HEK293T (cell line): Measurements from ENCODE around the gene STK16.
A peak's percentile ranks its signal among the peaks of the same experiment; 100 is the strongest.
"Not testable (repeated sequence)": the region's sequence is repeated elsewhere in the genome, so short reads cannot be mapped to it uniquely, and the experiment has no call there.

Source experiments
- CTCF ChIA-PET: fragments of 350-600 bp; formaldehyde crosslinking; extraction: SDS; loops from one replicate; lab custom pipeline; 2021; ENCODE audit warnings: antibody characterized with exemption, inconsistent platforms; lab: Yijun Ruan, JAX
- POLR2A ChIA-PET: fragments of 350-600 bp; formaldehyde crosslinking; extraction: SDS; loops from one replicate; lab custom pipeline; 2020; ENCODE audit warnings: antibody characterized with exemption, inconsistent platforms; lab: Yijun Ruan, JAX
- DNase-seq: peaks from one replicate; pipeline ENCODE4 v3.0.0; 2012; ENCODE audit warnings: mixed read lengths; ENCODE audit errors: extremely low spot score
- ARNT ChIP-seq: fragments of 450-650 bp; IDR thresholded peaks from 2 replicates; pipeline ENCODE4 v1.6.1; 2017; ENCODE audit warnings: mild to moderate bottlenecking
- BHLHE40 ChIP-seq: fragments of 450-650 bp; IDR thresholded peaks from 2 replicates; pipeline ENCODE4 v1.6.1; 2016; ENCODE audit warnings: mild to moderate bottlenecking, moderate library complexity, borderline replicate concordance
- ELF4 ChIP-seq: fragments of 450-650 bp; IDR thresholded peaks from 2 replicates; pipeline ENCODE4 v1.6.1; 2017; ENCODE audit warnings: antibody characterized with exemption
- FOXA1 ChIP-seq: fragments of 450-650 bp; IDR thresholded peaks from 2 replicates; pipeline ENCODE4 v1.6.1; 2016; ENCODE audit warnings: mild to moderate bottlenecking
- FOXK2 ChIP-seq: fragments of 450-650 bp; IDR thresholded peaks from 2 replicates; pipeline ENCODE4 v1.6.1; 2016; ENCODE audit warnings: mild to moderate bottlenecking
- FOXM1 ChIP-seq: fragments of 450-650 bp; IDR thresholded peaks from 2 replicates; pipeline ENCODE4 v1.6.1; 2017; ENCODE audit warnings: mild to moderate bottlenecking, borderline replicate concordance
- HDGF ChIP-seq: fragments of 450-650 bp; IDR thresholded peaks from 2 replicates; pipeline ENCODE4 v1.6.1; 2017; ENCODE audit warnings: antibody characterized with exemption, borderline replicate concordance
- L3MBTL2 ChIP-seq: fragments of 450-650 bp; conservative IDR thresholded peaks from 2 replicates; pipeline ENCODE4 v1.6.1; 2016; ENCODE audit warnings: mild to moderate bottlenecking
- LEF1 ChIP-seq: fragments of 450-650 bp; IDR thresholded peaks from 2 replicates; pipeline ENCODE4 v1.6.1; 2017; ENCODE audit warnings: mild to moderate bottlenecking, borderline replicate concordance
- PKNOX1 ChIP-seq: fragments of 450-650 bp; IDR thresholded peaks from 2 replicates; pipeline ENCODE4 v1.6.1; 2016
- SP1 ChIP-seq: fragments of 450-650 bp; IDR thresholded peaks from 2 replicates; pipeline ENCODE4 v1.6.1; 2017
- SUZ12 ChIP-seq: fragments of 450-650 bp; IDR thresholded peaks from 2 replicates; pipeline ENCODE4 v1.6.1; 2016; ENCODE audit warnings: mild to moderate bottlenecking
- TARDBP ChIP-seq: fragments of 450-650 bp; IDR thresholded peaks from 2 replicates; pipeline ENCODE4 v1.6.1; 2016
- ZNF384 ChIP-seq: fragments of 450-650 bp; IDR thresholded peaks from 2 replicates; pipeline ENCODE4 v1.6.1; 2016

STK16 gene

GRCh38 chr2:219245148-219245898 lies at the start of gene STK16, which contains the start of gene GLB1L:
Gene STK16, plus strand, starts transcription at chr2:219245479. Its CDS starts 521 bp downstream, at chr2:219246000.
Gene GLB1L, minus strand, starts transcription at chr2:219245444. Its CDS starts 1,871 bp downstream, at chr2:219243573.
- CTCF ChIA-PET, result interaction anchor here (0.7 to 1.9 kb wide), 5 partner anchors 9 to 193 kb away, joined by 3 to 7 read pairs (median 3); no protein-coding TSS in a partner anchor
- POLR2A ChIA-PET, result interaction anchor here (0.7 to 2.9 kb wide), 22 partner anchors 10 to 336 kb away, joined by 3 to 28 read pairs (median 8); partner anchors contain the start of genes ABCB6, ANKZF1, ATG9A and CNPPD1
- TF ChIP-seq ZNF384 (no peak), SP1 (no peak), SUZ12 (no peak), BHLHE40 (no peak), ELF4 (peak; percentile 61; the same call in 1 of the 2 replicates), TARDBP (no peak), ARNT (no peak)
- peak; percentile 96 for DNase-seq

- POLR2A ChIA-PET, result no interaction called here
- TF ChIP-seq HDGF, result no peak
- no peak for TF ChIP-seq SUZ12
- TF ChIP-seq ZNF384, result no peak
- no peak for DNase-seq
- CTCF ChIA-PET, result no interaction called here
Observed at GRCh38 chr2:219197388-219197787, 47.9 kb upstream of the STK16 start.

GRCh38 chr2:219198974-219199373 lies 46.3 kb upstream of the STK16 start:
- TF ChIP-seq FOXA1 (no peak), FOXK2 (no peak), ELF4 (no peak), FOXM1 (no peak), HDGF (no peak), ARNT (no peak), LEF1 (no peak), BHLHE40 (no peak)
- no peak for DNase-seq
- ChIA-PET POLR2A (interaction anchor here (1.3 kb wide), 1 partner anchor 95 kb away, joined by 4 read pairs; no protein-coding TSS in a partner anchor), CTCF (no interaction called here)

- no peak for DNase-seq
- POLR2A ChIA-PET, result interaction anchor here (1.2 to 1.3 kb wide), 2 partner anchors 23 to 95 kb away, joined by 4 read pairs; partner anchors contain the start of gene CNPPD1
- no peak for TF ChIP-seq SP1
- TF ChIP-seq LEF1, result no peak
- no peak for TF ChIP-seq TARDBP
- TF ChIP-seq HDGF, result no peak
- TF ChIP-seq FOXK2, result no peak
- TF ChIP-seq PKNOX1, result no peak
- no peak for TF ChIP-seq L3MBTL2
- TF ChIP-seq ZNF384, result no peak
- no peak for TF ChIP-seq SUZ12
- no peak for TF ChIP-seq BHLHE40
- CTCF ChIA-PET, result no interaction called here
Observed at GRCh38 chr2:219199470-219200211, 45.6 kb upstream of the STK16 start.

GRCh38 chr2:219200502-219201326 lies 44.6 kb upstream of the STK16 start:
- ChIA-PET POLR2A (interaction anchor here (1.2 to 1.3 kb wide), 2 partner anchors 24 to 94 kb away, joined by 4 read pairs; partner anchors contain the start of gene CNPPD1), CTCF (interaction anchor here (0.6 kb wide), 1 partner anchor 141 kb away, joined by 3 read pairs; no protein-coding TSS in a partner anchor)
- not testable (repeated sequence) for DNase-seq
- TF ChIP-seq LEF1, result peak; percentile 81; the same call in 1 of the 2 replicates
- TF ChIP-seq PKNOX1, result peak; percentile 81
- TF ChIP-seq L3MBTL2, result peak; percentile 83
- TF ChIP-seq ELF4, result peak; percentile 50; the same call in 1 of the 2 replicates

GRCh38 chr2:219201331-219201730 lies 43.9 kb upstream of the STK16 start:
- DNase-seq, CTCF ChIA-PET, POLR2A ChIA-PET: not testable (repeated sequence)
